ENCODE results near the gene ARHGEF5. TPM values are rescaled to one million over a fixed set of nuclear protein-coding genes. Genes with fewer than 3 reads are reported as not detected.
"Not testable (repeated sequence)": the region's sequence is repeated elsewhere in the genome, so short reads cannot be mapped to it uniquely, and the experiment has no call there.

The ARHGEF5 gene
- 1 to 10 TPM; 8.2 to 10.0 TPM for total RNA-seq

- POLR2A ChIA-PET; CTCF ChIA-PET; DNase-seq; H3K9me3 Mint-ChIP-seq (ENCODE audit: insufficient read depth); H3K36me3 Mint-ChIP-seq (ENCODE audit: low read depth); H3K27me3 Mint-ChIP-seq (ENCODE audit: low read depth): not testable (repeated sequence)
- peak within 1 kb of the TSS; percentile 84 for H3K4me3 Mint-ChIP-seq
- ATAC-seq = peak; percentile 87
- H3K27ac Mint-ChIP-seq = peak within 1 kb of the TSS; percentile 89
- peaks cover 15% of the 10 kb centered on the region for H3K4me1 Mint-ChIP-seq (ENCODE audit: low read depth)
Measured at GRCh38 chr7:144355176-144355822, at the start of gene ARHGEF5. Gene ARHGEF5 (plus strand): TSS chr7:144355402. CDS start chr7:144362670, 7,268 bp downstream.

DNA sequence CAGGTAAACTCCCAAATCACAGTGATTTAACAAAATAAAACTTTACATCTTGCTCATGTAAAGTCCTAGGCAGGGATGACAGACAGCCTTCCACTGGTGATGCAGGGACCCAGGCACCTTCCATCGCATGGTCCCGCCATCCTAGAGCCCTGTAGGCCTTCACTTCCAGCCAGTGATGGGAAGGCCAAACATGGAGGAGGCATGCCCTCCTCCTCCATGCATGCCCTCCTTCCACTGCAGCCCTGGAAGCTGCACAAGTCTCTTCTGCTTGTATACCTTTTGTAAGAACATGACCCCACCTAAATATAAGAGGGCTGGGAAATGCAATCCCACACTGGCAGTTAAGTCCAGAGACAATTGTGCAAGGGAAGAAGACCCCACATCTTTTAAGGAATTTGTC is 45.5 kb upstream of the ARHGEF5 start:
- H3K4me1 Mint-ChIP-seq (ENCODE audit: low read depth); H3K9me3 Mint-ChIP-seq (ENCODE audit: insufficient read depth); H3K27ac Mint-ChIP-seq; POLR2A ChIA-PET; CTCF ChIA-PET; DNase-seq; H3K36me3 Mint-ChIP-seq (ENCODE audit: low read depth); H3K4me3 Mint-ChIP-seq; ATAC-seq; H3K27me3 Mint-ChIP-seq (ENCODE audit: low read depth): not testable (repeated sequence)

- H3K27ac Mint-ChIP-seq; H3K36me3 Mint-ChIP-seq (ENCODE audit: low read depth); H3K4me1 Mint-ChIP-seq (ENCODE audit: low read depth); DNase-seq; H3K9me3 Mint-ChIP-seq (ENCODE audit: insufficient read depth); CTCF ChIA-PET; POLR2A ChIA-PET; H3K27me3 Mint-ChIP-seq (ENCODE audit: low read depth); ATAC-seq; H3K4me3 Mint-ChIP-seq: not testable (repeated sequence)
Measured at GRCh38 chr7:144311218-144311617, 44.0 kb upstream of the ARHGEF5 start.

GRCh38 chr7:144311872-144312469 is 43.2 kb upstream of the ARHGEF5 start, which contains the start of gene OR2A1:
Gene OR2A1 (plus strand): TSS chr7:144312419. CDS start chr7:144318125, 5,706 bp downstream.
- DNase-seq; POLR2A ChIA-PET; H3K4me3 Mint-ChIP-seq; H3K9me3 Mint-ChIP-seq (ENCODE audit: insufficient read depth); H3K4me1 Mint-ChIP-seq (ENCODE audit: low read depth); H3K27ac Mint-ChIP-seq; H3K27me3 Mint-ChIP-seq (ENCODE audit: low read depth); CTCF ChIA-PET; ATAC-seq; H3K36me3 Mint-ChIP-seq (ENCODE audit: low read depth): not testable (repeated sequence)

- ATAC-seq; H3K27ac Mint-ChIP-seq; H3K4me1 Mint-ChIP-seq (ENCODE audit: low read depth); CTCF ChIA-PET; H3K4me3 Mint-ChIP-seq; H3K36me3 Mint-ChIP-seq (ENCODE audit: low read depth); DNase-seq; H3K9me3 Mint-ChIP-seq (ENCODE audit: insufficient read depth); POLR2A ChIA-PET; H3K27me3 Mint-ChIP-seq (ENCODE audit: low read depth): not testable (repeated sequence)
Measured at GRCh38 chr7:144317537-144317936, 37.7 kb upstream of the ARHGEF5 start.

GRCh38 chr7:144319547-144319946 is 35.7 kb upstream of the ARHGEF5 start:
- H3K27ac Mint-ChIP-seq; ATAC-seq; H3K27me3 Mint-ChIP-seq (ENCODE audit: low read depth); DNase-seq; H3K36me3 Mint-ChIP-seq (ENCODE audit: low read depth); H3K9me3 Mint-ChIP-seq (ENCODE audit: insufficient read depth); H3K4me1 Mint-ChIP-seq (ENCODE audit: low read depth); CTCF ChIA-PET; POLR2A ChIA-PET; H3K4me3 Mint-ChIP-seq: not testable (repeated sequence)

DNA sequence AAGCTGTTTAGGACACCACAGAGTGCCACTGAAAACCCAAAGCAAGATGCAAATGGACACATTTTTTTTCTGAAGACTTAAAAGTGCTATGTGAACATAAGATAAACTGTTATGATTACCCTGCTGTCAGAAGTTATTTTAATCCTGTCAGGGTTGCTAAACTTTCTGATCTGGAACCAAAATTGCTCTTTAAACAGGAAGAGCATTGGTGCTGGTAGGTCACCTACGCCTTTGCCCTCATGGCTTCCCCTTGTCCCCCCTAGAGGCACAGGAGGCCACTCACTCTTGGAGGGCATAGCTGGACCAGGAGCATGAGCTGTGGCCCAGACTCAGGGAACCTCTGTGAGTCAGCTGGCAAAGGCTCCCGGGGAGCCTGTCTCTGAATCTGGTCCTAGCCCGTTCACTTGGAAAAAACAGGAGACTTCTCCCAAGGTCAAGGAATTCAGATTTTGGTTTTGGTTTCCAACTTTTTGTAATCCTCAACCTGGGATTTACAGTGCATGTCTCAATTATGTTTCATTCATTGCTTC is 33.5 kb upstream of the ARHGEF5 start:
- H3K27ac Mint-ChIP-seq; ATAC-seq; DNase-seq; H3K4me1 Mint-ChIP-seq (ENCODE audit: low read depth); H3K27me3 Mint-ChIP-seq (ENCODE audit: low read depth); POLR2A ChIA-PET; H3K9me3 Mint-ChIP-seq (ENCODE audit: insufficient read depth); H3K4me3 Mint-ChIP-seq; CTCF ChIA-PET; H3K36me3 Mint-ChIP-seq (ENCODE audit: low read depth): not testable (repeated sequence)

GRCh38 chr7:144323359-144323758 is 31.8 kb upstream of the ARHGEF5 start:
- H3K36me3 Mint-ChIP-seq (ENCODE audit: low read depth); DNase-seq; H3K27me3 Mint-ChIP-seq (ENCODE audit: low read depth); ATAC-seq; H3K4me1 Mint-ChIP-seq (ENCODE audit: low read depth); H3K9me3 Mint-ChIP-seq (ENCODE audit: insufficient read depth); POLR2A ChIA-PET; CTCF ChIA-PET; H3K27ac Mint-ChIP-seq; H3K4me3 Mint-ChIP-seq: not testable (repeated sequence)

GRCh38 chr7:144325868-144326267 is 29.3 kb upstream of the ARHGEF5 start:
- H3K27ac Mint-ChIP-seq; H3K36me3 Mint-ChIP-seq (ENCODE audit: low read depth); H3K27me3 Mint-ChIP-seq (ENCODE audit: low read depth); CTCF ChIA-PET; H3K4me3 Mint-ChIP-seq; DNase-seq; H3K9me3 Mint-ChIP-seq (ENCODE audit: insufficient read depth); ATAC-seq; H3K4me1 Mint-ChIP-seq (ENCODE audit: low read depth); POLR2A ChIA-PET: not testable (repeated sequence)

GRCh38 chr7:144330044-144330443 is 25.2 kb upstream of the ARHGEF5 start:
- DNase-seq; CTCF ChIA-PET; H3K36me3 Mint-ChIP-seq (ENCODE audit: low read depth); H3K4me3 Mint-ChIP-seq; H3K27me3 Mint-ChIP-seq (ENCODE audit: low read depth); ATAC-seq; POLR2A ChIA-PET; H3K27ac Mint-ChIP-seq; H3K9me3 Mint-ChIP-seq (ENCODE audit: insufficient read depth); H3K4me1 Mint-ChIP-seq (ENCODE audit: low read depth): not testable (repeated sequence)

DNA sequence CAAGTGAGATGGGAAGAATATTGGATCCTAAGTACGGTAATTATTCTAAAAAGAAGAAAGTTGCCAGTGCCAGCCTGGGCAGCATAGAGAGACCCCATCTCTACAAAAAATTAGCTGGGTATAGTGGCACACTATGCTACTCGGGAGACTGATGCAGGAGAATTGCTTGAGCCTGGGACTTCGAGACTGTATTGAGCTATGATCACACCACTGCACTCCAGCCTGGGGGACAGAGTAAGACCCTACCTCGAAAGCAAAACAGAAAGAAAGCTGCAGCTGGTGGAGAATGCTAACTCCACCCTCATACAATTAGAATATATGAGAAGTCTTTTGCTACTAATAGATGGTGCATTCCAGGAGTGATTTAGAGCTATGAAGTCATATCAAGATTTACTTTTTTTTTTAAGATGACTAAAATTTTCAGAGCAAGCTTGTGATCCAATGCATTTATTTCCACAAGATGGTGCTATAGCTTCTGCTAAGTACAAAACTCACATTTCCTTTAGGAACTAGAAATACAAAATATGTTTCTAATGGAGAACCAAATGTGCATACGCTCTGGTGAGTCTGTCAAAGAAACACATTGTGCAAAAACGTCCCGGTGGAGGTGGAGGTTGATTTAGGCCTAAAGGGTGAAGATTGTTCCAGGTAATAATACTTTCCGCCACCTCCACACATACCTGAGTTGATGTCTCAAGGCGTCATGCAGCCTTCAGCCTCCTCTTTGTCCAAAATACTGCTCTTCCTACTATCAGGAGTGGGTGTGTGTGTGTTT is 23.8 kb upstream of the ARHGEF5 start:
- H3K4me1 Mint-ChIP-seq (ENCODE audit: low read depth); H3K36me3 Mint-ChIP-seq (ENCODE audit: low read depth); H3K4me3 Mint-ChIP-seq; H3K27ac Mint-ChIP-seq; DNase-seq; H3K9me3 Mint-ChIP-seq (ENCODE audit: insufficient read depth); CTCF ChIA-PET; H3K27me3 Mint-ChIP-seq (ENCODE audit: low read depth): not testable (repeated sequence)
- ATAC-seq = peak; percentile 57
- POLR2A ChIA-PET = interaction anchor here (0.6 kb wide), 1 partner anchor 60 kb away, joined by 5 read pairs; no protein-coding TSS in a partner anchor

- CTCF ChIA-PET, H3K4me3 Mint-ChIP-seq, ATAC-seq: not testable (repeated sequence)
Measured at GRCh38 chr7:144331996-144332288, 23.3 kb upstream of the ARHGEF5 start.

More at GRCh38 chr7:144331996-144332288, 23.3 kb upstream of the ARHGEF5 start:
- not testable (repeated sequence) for H3K27ac Mint-ChIP-seq; H3K36me3 Mint-ChIP-seq (ENCODE audit: low read depth); H3K4me1 Mint-ChIP-seq (ENCODE audit: low read depth); DNase-seq; H3K27me3 Mint-ChIP-seq (ENCODE audit: low read depth); H3K9me3 Mint-ChIP-seq (ENCODE audit: insufficient read depth)
- POLR2A ChIA-PET = interaction anchor here (0.6 kb wide), 1 partner anchor 60 kb away, joined by 5 read pairs; no protein-coding TSS in a partner anchor

Measured in activated CD8-positive, alpha-beta T cell treated with anti-CD3 and anti-CD28 coated beads, Interleukin-2, amount 10 ng/mL, durations not matched to agents 7 days and 5 days (primary cell).